B cell (primary cell): ENCODE measurements around the gene F2R. TPM values are rescaled to one million over a fixed set of nuclear protein-coding genes. Genes with fewer than 3 reads are reported as not detected.

ENCODE experiments used
- ATAC-seq: fragments of 200-7000 bp; cut with Tn5 transposase; one replicate; pipeline ENCODE4 v1.10.0; 2021; ENCODE audit warnings: low read depth, mild to moderate bottlenecking, moderate number of reproducible peaks, moderate library complexity
- CTCF ChIA-PET: fragments of 350-600 bp; sonication (Branson Sonifier 250); formaldehyde crosslinking; loops from one replicate; lab custom pipeline; 2021; ENCODE audit warnings: antibody characterized with exemption, inconsistent platforms; lab: Charles Lee
- POLR2A ChIA-PET: fragments of 350-600 bp; sonication (Branson Sonifier 250); formaldehyde crosslinking; loops from one replicate; lab custom pipeline; 2021; ENCODE audit warnings: antibody characterized with exemption; lab: Charles Lee
- DNase-seq: peaks from one replicate; pipeline ENCODE4 v3.0.0; 2013
- H2AFZ ChIP-seq: 2 replicates; pipeline ENCODE4 v1.6.1; 2012; ENCODE audit warnings: mild to moderate bottlenecking, low read depth, low read length; ENCODE audit not compliant: insufficient read depth, poor library complexity, severe bottlenecking
- H3K27ac ChIP-seq, 2 donors: 1 replicate in 1 of 2; 2 replicates in 1 of 2; pipeline ENCODE4 v1.5.1; 2012 to 2013; ENCODE audit warnings: low read length in 2 of 2, mild to moderate bottlenecking in 2 of 2, moderate library complexity in 1 of 2
- H3K27me3 ChIP-seq, 4 experiments: fragments of 200-600 bp in 1 of 4; sonication (generic) in 1 of 4; replicated peaks in 1 of 4; 1 replicate in 2 of 4; 2 replicates in 2 of 4; pipeline versions ENCODE4 v1.6.1 to v1.7.0; 2013 to 2016; ENCODE audit warnings: low read length in 3 of 4, mild to moderate bottlenecking in 2 of 4, mixed read lengths in 1 of 4, moderate library complexity in 1 of 4; ENCODE audit not compliant: insufficient read depth in 4 of 4, control insufficient read depth in 3 of 4; ENCODE audit errors: control extremely low read depth in 1 of 4
- H3K36me3 ChIP-seq, 2 experiments: replicated peaks in 1 of 2; 1 replicate in 1 of 2; 2 replicates in 1 of 2; pipeline versions ENCODE4 v1.6.1 to v1.7.1; 2013; ENCODE audit warnings: low read length in 1 of 2; ENCODE audit not compliant: insufficient read depth in 2 of 2, control insufficient read depth in 1 of 2; ENCODE audit errors: control extremely low read depth in 1 of 2, extremely low read depth in 1 of 2
- H3K4me1 ChIP-seq, 2 donors: fragments of 200-600 bp in 1 of 2; sonication (generic) in 1 of 2; 1 replicate in 1 of 2; 2 replicates in 1 of 2; pipeline versions ENCODE4 v1.5.1 to v1.6.1; 2013 to 2017; ENCODE audit warnings: low read length in 2 of 2; ENCODE audit not compliant: control insufficient read depth in 2 of 2, insufficient read depth in 2 of 2
- H3K4me2 ChIP-seq: replicated peaks from 2 replicates; pipeline ENCODE3; 2012; ENCODE audit warnings: mild to moderate bottlenecking, low read depth, low read length; ENCODE audit not compliant: poor library complexity, severe bottlenecking
- H3K4me3 ChIP-seq, 5 experiments: fragments of 200-600 bp in 1 of 5; sonication (generic) in 1 of 5; 1 replicate in 3 of 5; 2 replicates in 2 of 5; pipeline versions ENCODE4 v1.5.1 to v1.7.0; 2011 to 2016; ENCODE audit warnings: low read length in 4 of 5, mild to moderate bottlenecking in 4 of 5, low read depth in 2 of 5, control low read depth in 1 of 5, moderate library complexity in 1 of 5; ENCODE audit not compliant: insufficient read depth in 1 of 5; ENCODE audit errors: control extremely low read depth in 1 of 5, extremely low read depth in 1 of 5
- H3K79me2 ChIP-seq: fragments of 200-600 bp; sonication (generic); one replicate; pipeline ENCODE4 v1.6.0; 2016; ENCODE audit warnings: low read length; ENCODE audit not compliant: control insufficient read depth, insufficient read depth
- H3K9ac ChIP-seq: fragments of 200-600 bp; sonication (generic); 2 replicates; pipeline ENCODE4 v1.6.1; 2017; ENCODE audit warnings: mild to moderate bottlenecking, low read length, moderate library complexity
- H3K9me3 ChIP-seq, 3 donors: one replicate each; pipeline versions ENCODE4 v1.6.1 to v1.7.1; 2013; ENCODE audit warnings: low read length in 2 of 3; ENCODE audit not compliant: control insufficient read depth in 2 of 3, insufficient read depth in 1 of 3; ENCODE audit errors: control extremely low read depth in 1 of 3
- H4K20me1 ChIP-seq: 2 replicates; pipeline ENCODE4 v1.6.0; 2012; ENCODE audit warnings: mild to moderate bottlenecking, low read length; ENCODE audit not compliant: insufficient read depth, control insufficient read depth, poor library complexity, severe bottlenecking
- H3K27ac Mint-ChIP-seq: one replicate; pipeline ENCODE4 v1.8.0; 2021; ENCODE audit warnings: mixed read lengths
- H3K27me3 Mint-ChIP-seq: one replicate; pipeline ENCODE4 v1.8.0; 2021; ENCODE audit warnings: mixed read lengths
- H3K4me1 Mint-ChIP-seq: one replicate; pipeline ENCODE4 v1.8.0; 2021; ENCODE audit warnings: mixed read lengths
- H3K4me3 Mint-ChIP-seq: one replicate; pipeline ENCODE4 v1.8.0; 2021; ENCODE audit warnings: mixed read lengths
- H3K9me3 Mint-ChIP-seq: one replicate; pipeline ENCODE4 v1.8.0; 2022; ENCODE audit warnings: mixed read lengths; ENCODE audit not compliant: insufficient read depth
- CTCF ChIP-seq: fragments of 200-600 bp; IDR thresholded peaks from one replicate; pipeline ENCODE4 v1.8.0; 2022; ENCODE audit warnings: antibody characterized with exemption, mild to moderate bottlenecking
- EZH2 ChIP-seq: IDR thresholded peaks from 2 replicates; pipeline ENCODE4 v1.6.1; 2012; ENCODE audit warnings: borderline replicate concordance, low read depth, mild to moderate bottlenecking, moderate library complexity, low read length; ENCODE audit not compliant: insufficient read depth, poor library complexity, severe bottlenecking
- WGBS: methylation state at CpG from one replicate; pipeline ENCODE4 v1.1.5; 2013; ENCODE audit warnings: missing lambda C conversion rate; ENCODE audit not compliant: insufficient coverage; 5-methylcytosine and 5-hydroxymethylcytosine counted together
- intact Hi-C: fragments of 100-400 bp; cut with micrococcal nuclease; formaldehyde crosslinking; loops from one replicate; pipeline ENCODE4 v1.10.0; 2022
- polyA plus RNA-seq: library from polyadenylated mRNA; depleted of rRNA; stranded (reverse); fragments of >200 nt; gene quantifications from 2 replicates; pipeline ENCODE4 v1.2.3, GENCODE V29; 2012
- total RNA-seq, 2 donors: library from RNA; stranded (reverse); fragments of 120-200 nt in 1 of 2; gene quantifications; 1 replicate in 1 of 2; 2 replicates in 1 of 2; pipeline versions ENCODE4 v1.2.3 to v1.2.4, GENCODE V29; 2013 to 2022

F2R gene
- total and polyA plus RNA-seq, 2 donors (not counting 1 experiment from before 2014, with no cell fraction given) = 0.25 to 1.4 TPM

GRCh38 chr5:76771705-76772405 lies 55.9 kb downstream of the F2R start:
- no peak for ATAC-seq
- ChIA-PET POLR2A (no interaction called here), CTCF (interaction anchor here (0.7 to 5.5 kb wide), 2 partner anchors 140 to 172 kb away, joined by 3 to 102 read pairs; no protein-coding TSS in a partner anchor)
- WGBS = 80% methylated on average over 1 of the region's 3 CpGs
- intact Hi-C loops = no loop called here
- no peaks in the 10 kb centered on the region for H3K36me3 ChIP-seq
- H3K4me2 ChIP-seq = no peak overlapping the region
- H3K79me2 ChIP-seq = no peaks in the 10 kb centered on the region
- H4K20me1 ChIP-seq = no peaks in the 10 kb centered on the region
- H3K27ac Mint-ChIP-seq = no peak overlapping the region
- H3K4me3 ChIP-seq = no peak overlapping the region
- DNase-seq = no peak
- H3K27ac ChIP-seq = no peak overlapping the region
- H3K9ac ChIP-seq = no peak overlapping the region
- peaks cover 0 to 3% of the 10 kb centered on the region in 2 donors for H3K4me1 ChIP-seq
- H2AFZ ChIP-seq = no peak overlapping the region
- no peaks in the 10 kb centered on the region for H3K27me3 ChIP-seq
- H3K9me3 ChIP-seq = no peaks in the 10 kb centered on the region
- no peaks in the 10 kb centered on the region for H3K9me3 Mint-ChIP-seq
- peaks cover 2% of the 10 kb centered on the region for H3K4me1 Mint-ChIP-seq
- no peaks in the 10 kb centered on the region for H3K27me3 Mint-ChIP-seq
- no peak overlapping the region for H3K4me3 Mint-ChIP-seq
- TF ChIP-seq EZH2 (no peak), CTCF (no peak)

GRCh38 chr5:76775921-76776320 lies 60.0 kb downstream of the F2R start:
- no peak overlapping the region for H2AFZ ChIP-seq
- no peaks in the 10 kb centered on the region for H3K27me3 Mint-ChIP-seq
- H4K20me1 ChIP-seq = no peaks in the 10 kb centered on the region
- H3K4me1 Mint-ChIP-seq = peaks cover 5% of the 10 kb centered on the region
- H3K4me1 ChIP-seq = peaks cover 0 to 6% of the 10 kb centered on the region in 2 donors
- no peaks in the 10 kb centered on the region for H3K36me3 ChIP-seq
- no peaks in the 10 kb centered on the region for H3K79me2 ChIP-seq
- H3K9me3 ChIP-seq = no peaks in the 10 kb centered on the region
- CTCF ChIA-PET = interaction anchor here (1.0 to 5.5 kb wide), 3 partner anchors 58 to 176 kb away, joined by 4 to 102 read pairs (median 6); no protein-coding TSS in a partner anchor
- H3K4me3 ChIP-seq = no peak overlapping the region
- WGBS = 65% methylated on average over 2 of the region's 5 CpGs
- no peak overlapping the region for H3K4me3 Mint-ChIP-seq
- H3K27ac Mint-ChIP-seq = no peak overlapping the region
- no peak overlapping the region for H3K4me2 ChIP-seq
- POLR2A ChIA-PET = no interaction called here
- no peak for ATAC-seq
- no peaks in the 10 kb centered on the region for H3K9me3 Mint-ChIP-seq
- TF ChIP-seq CTCF (no peak), EZH2 (no peak)
- no peak overlapping the region for H3K27ac ChIP-seq
- DNase-seq = no peak
- no peaks in the 10 kb centered on the region for H3K27me3 ChIP-seq
- intact Hi-C loops = no loop called here
- H3K9ac ChIP-seq = no peak overlapping the region
